ENCODE results near the gene PKN2.

DNA sequence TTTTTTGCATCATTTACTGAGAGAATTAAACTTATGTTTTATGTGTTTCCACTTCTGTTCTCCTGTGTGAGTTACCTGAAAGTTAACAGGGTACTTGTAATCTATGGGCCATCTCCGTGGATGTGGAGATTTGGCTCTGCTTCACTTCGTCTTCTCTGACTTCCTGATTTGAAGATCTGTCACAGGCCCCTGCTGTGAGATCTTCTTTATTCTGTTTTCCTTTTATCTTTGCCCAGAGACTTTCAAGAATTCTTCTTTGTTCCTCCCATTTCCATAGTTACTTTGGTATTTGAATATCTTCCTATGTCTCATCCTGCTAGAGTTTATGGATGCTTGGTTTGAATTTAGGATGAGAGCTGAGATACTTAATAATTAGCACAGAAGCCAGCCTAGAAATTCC lies 35.4 kb upstream of the PKN2 start:
- TF ChIP-seq, protein P1, sequence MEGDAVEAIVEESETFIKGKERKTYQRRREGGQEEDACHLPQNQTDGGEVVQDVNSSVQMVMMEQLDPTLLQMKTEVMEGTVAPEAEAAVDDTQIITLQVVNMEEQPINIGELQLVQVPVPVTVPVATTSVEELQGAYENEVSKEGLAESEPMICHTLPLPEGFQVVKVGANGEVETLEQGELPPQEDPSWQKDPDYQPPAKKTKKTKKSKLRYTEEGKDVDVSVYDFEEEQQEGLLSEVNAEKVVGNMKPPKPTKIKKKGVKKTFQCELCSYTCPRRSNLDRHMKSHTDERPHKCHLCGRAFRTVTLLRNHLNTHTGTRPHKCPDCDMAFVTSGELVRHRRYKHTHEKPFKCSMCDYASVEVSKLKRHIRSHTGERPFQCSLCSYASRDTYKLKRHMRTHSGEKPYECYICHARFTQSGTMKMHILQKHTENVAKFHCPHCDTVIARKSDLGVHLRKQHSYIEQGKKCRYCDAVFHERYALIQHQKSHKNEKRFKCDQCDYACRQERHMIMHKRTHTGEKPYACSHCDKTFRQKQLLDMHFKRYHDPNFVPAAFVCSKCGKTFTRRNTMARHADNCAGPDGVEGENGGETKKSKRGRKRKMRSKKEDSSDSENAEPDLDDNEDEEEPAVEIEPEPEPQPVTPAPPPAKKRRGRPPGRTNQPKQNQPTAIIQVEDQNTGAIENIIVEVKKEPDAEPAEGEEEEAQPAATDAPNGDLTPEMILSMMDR (conservative IDR thresholded peaks at IDR 0.05; ENCODE audit: low read depth, low read length) = no peak
- no peak for TF ChIP-seq POLR2A (IDR thresholded peaks at IDR 0.05; ENCODE audit: low read depth, low read length)
- no peak for TF ChIP-seq SMC3 (IDR thresholded peaks at IDR 0.05; ENCODE audit: low read depth, low read length)
